Hepatocyte (in vitro differentiated cells): ENCODE results near the gene CPD. TPM values are rescaled to one million over a fixed set of nuclear protein-coding genes. Genes with fewer than 3 reads are reported as not detected.
"Not testable (repeated sequence)": the region's sequence is repeated elsewhere in the genome, so short reads cannot be mapped to it uniquely, and the experiment has no call there.

Experiments used
- DNase-seq: peaks from one replicate; pipeline ENCODE4 v3.0.0-alpha.2; 2016; ENCODE audit warnings: low spot score
- H2AFZ ChIP-seq: fragments of 200-600 bp; sonication (generic); 2 replicates; pipeline ENCODE4 v1.6.0; 2016; ENCODE audit warnings: antibody characterized with exemption, mild to moderate bottlenecking
- H3K27ac ChIP-seq: fragments of 200-600 bp; sonication (generic); 2 replicates; pipeline ENCODE4 v1.5.1; 2016; ENCODE audit warnings: mild to moderate bottlenecking
- H3K27me3 ChIP-seq: fragments of 200-600 bp; sonication (generic); 2 replicates; pipeline ENCODE4 v1.6.1; 2016
- H3K36me3 ChIP-seq: fragments of 200-600 bp; sonication (generic); replicated peaks from 2 replicates; pipeline ENCODE4 v1.5.1; 2016; ENCODE audit warnings: low read depth; ENCODE audit not compliant: insufficient read depth
- H3K4me1 ChIP-seq: fragments of 200-600 bp; sonication (generic); 2 replicates; pipeline ENCODE4 v1.5.1; 2016; ENCODE audit warnings: mild to moderate bottlenecking, moderate library complexity; ENCODE audit not compliant: insufficient read depth
- H3K4me2 ChIP-seq: fragments of 200-600 bp; sonication (generic); 2 replicates; pipeline ENCODE4 v1.6.0; 2016
- H3K4me3 ChIP-seq: fragments of 200-600 bp; sonication (generic); 2 replicates; pipeline ENCODE4 v1.5.1; 2016; ENCODE audit warnings: mild to moderate bottlenecking
- H3K79me2 ChIP-seq: fragments of 200-600 bp; sonication (generic); 2 replicates; pipeline ENCODE4 v1.6.0; 2017; ENCODE audit warnings: mild to moderate bottlenecking
- H3K9me2 ChIP-seq: fragments of 200-600 bp; sonication (generic); replicated peaks from 2 replicates; pipeline ENCODE4 v1.6.0; 2017; ENCODE audit warnings: mild to moderate bottlenecking; ENCODE audit not compliant: insufficient read depth
- H3K9me3 ChIP-seq: fragments of 200-600 bp; sonication (generic); 2 replicates; pipeline ENCODE4 v1.5.1; 2016; ENCODE audit warnings: low read depth, mild to moderate bottlenecking
- H4K20me1 ChIP-seq: fragments of 200-600 bp; sonication (generic); 2 replicates; pipeline ENCODE4 v1.6.0; 2016; ENCODE audit warnings: mild to moderate bottlenecking; ENCODE audit not compliant: insufficient read depth, poor library complexity, severe bottlenecking
- EZH2 ChIP-seq: fragments of 200-600 bp; sonication (generic); IDR thresholded peaks from 2 replicates; pipeline ENCODE4 v1.6.1; 2016; ENCODE audit warnings: antibody characterized with exemption, mild to moderate bottlenecking, borderline replicate concordance
- EZH2phosphoT487 ChIP-seq: fragments of 200-600 bp; sonication (generic); IDR thresholded peaks from one replicate; pipeline ENCODE4 v1.6.1; 2018; ENCODE audit warnings: antibody characterized with exemption, mild to moderate bottlenecking, low read depth, moderate library complexity; ENCODE audit not compliant: unreplicated experiment, severe bottlenecking
- WGBS: methylation state at CpG from one replicate; pipeline ENCODE4 v1.1.6; 2016; ENCODE audit warnings: low lambda C conversion rate; ENCODE audit errors: missing lambda C conversion rate; 5-methylcytosine and 5-hydroxymethylcytosine counted together
- polyA plus RNA-seq: library from polyadenylated mRNA; unstranded; fragments of >200 nt; fragmentation: Nextera tagmentation; extraction: Ambion mirVana; gene quantifications from 2 replicates; pipeline ENCODE4 v1.2.1, GENCODE V29; 2016
- total RNA-seq: library from RNA; depleted of rRNA; stranded (reverse); fragments of >200 nt; gene quantifications from 2 replicates; pipeline ENCODE4 v1.2.3, GENCODE V29; 2014
- TF ChIP-seq, protein P1 (sequence below): fragments of 200-600 bp; sonication (generic); IDR thresholded peaks from 2 replicates; pipeline ENCODE4 v1.5.1; 2016; ENCODE audit warnings: antibody characterized with exemption, mild to moderate bottlenecking; ENCODE audit not compliant: poor library complexity

CPD gene
- total and polyA plus RNA-seq, 2 experiments from 2014 or later, result 20.7 to 80.6 TPM

DNA sequence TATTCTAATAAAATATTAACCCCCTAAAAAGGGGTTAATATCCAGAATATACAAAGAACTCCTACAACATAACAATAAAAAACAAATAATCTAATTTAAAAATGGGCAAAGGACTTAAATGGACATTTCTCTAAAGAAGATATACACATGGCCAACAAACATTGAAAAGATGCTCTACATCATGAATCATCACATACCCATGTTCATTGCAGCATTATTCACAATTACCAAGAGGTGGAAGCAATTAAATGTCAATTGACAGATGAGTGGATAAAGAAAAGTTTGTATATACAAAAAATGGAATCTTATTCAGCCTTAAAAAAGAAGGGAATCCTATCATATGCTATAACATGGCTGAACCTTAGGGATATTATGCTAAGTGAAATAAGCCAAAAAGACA, 36.8 kb downstream of the CPD start:
- no peaks in the 10 kb centered on the region for H3K36me3 ChIP-seq
- H3K9me3 ChIP-seq, result no peaks in the 10 kb centered on the region
- DNase-seq, result no peak
- no peaks in the 10 kb centered on the region for H3K9me2 ChIP-seq
- no peaks in the 10 kb centered on the region for H3K4me1 ChIP-seq
- H3K79me2 ChIP-seq, result peaks cover 24% of the 10 kb centered on the region
- H3K27ac ChIP-seq, result no peak overlapping the region
- no peaks in the 10 kb centered on the region for H3K27me3 ChIP-seq
- H2AFZ ChIP-seq, result no peak overlapping the region
- H4K20me1 ChIP-seq, result no peaks in the 10 kb centered on the region
- H3K4me2 ChIP-seq, result no peak overlapping the region
- no peak overlapping the region for H3K4me3 ChIP-seq
- no peak for TF ChIP-seq EZH2
- TF ChIP-seq, protein P1, sequence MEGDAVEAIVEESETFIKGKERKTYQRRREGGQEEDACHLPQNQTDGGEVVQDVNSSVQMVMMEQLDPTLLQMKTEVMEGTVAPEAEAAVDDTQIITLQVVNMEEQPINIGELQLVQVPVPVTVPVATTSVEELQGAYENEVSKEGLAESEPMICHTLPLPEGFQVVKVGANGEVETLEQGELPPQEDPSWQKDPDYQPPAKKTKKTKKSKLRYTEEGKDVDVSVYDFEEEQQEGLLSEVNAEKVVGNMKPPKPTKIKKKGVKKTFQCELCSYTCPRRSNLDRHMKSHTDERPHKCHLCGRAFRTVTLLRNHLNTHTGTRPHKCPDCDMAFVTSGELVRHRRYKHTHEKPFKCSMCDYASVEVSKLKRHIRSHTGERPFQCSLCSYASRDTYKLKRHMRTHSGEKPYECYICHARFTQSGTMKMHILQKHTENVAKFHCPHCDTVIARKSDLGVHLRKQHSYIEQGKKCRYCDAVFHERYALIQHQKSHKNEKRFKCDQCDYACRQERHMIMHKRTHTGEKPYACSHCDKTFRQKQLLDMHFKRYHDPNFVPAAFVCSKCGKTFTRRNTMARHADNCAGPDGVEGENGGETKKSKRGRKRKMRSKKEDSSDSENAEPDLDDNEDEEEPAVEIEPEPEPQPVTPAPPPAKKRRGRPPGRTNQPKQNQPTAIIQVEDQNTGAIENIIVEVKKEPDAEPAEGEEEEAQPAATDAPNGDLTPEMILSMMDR, result no peak
- TF ChIP-seq EZH2phosphoT487, result no peak

DNA sequence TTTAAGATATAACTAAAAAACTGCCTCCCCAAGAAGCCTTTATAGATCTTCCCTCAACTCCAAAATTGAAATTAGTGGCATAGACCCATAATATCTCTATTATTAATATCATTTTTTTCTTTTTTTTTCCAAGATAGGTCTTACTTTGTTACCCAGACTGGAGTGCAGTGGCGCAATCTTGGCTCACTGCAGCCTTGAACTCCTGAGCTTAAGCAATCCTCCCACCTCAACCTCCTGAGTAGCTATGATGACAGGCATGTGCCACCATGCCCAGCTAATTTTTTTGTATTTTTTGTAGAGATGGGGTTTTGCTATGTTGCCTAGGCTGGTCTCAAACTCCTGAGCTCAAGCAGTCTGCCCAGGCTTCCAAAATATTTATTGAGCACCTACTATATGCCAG, 39.3 kb downstream of the CPD start:
- 100% methylated on average over 1 of the region's 1 CpG for WGBS
- H4K20me1 ChIP-seq, H3K4me3 ChIP-seq, H3K9me2 ChIP-seq, H3K4me1 ChIP-seq, H3K27me3 ChIP-seq, H2AFZ ChIP-seq, H3K79me2 ChIP-seq, H3K27ac ChIP-seq, H3K4me2 ChIP-seq, DNase-seq, H3K9me3 ChIP-seq, H3K36me3 ChIP-seq: not testable (repeated sequence)

DNA sequence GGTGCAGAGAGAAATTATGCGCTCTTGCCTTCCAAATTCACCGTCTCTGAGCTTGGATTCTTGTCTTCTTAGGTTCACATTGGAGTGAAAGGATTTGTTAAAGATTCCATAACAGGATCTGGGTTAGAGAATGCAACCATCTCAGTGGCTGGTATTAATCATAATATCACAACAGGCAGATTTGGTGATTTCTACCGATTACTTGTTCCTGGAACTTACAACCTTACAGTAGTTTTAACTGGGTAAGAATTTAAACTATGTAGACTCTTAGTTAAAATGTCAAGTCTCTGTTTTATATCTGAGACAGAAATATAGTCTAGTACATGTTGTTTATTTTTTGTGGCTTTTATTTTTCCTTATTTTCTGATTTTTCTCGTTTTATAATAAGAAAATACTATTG, 42.9 kb downstream of the CPD start:
- no peak overlapping the region for H3K4me3 ChIP-seq
- no peaks in the 10 kb centered on the region for H3K79me2 ChIP-seq

DNA sequence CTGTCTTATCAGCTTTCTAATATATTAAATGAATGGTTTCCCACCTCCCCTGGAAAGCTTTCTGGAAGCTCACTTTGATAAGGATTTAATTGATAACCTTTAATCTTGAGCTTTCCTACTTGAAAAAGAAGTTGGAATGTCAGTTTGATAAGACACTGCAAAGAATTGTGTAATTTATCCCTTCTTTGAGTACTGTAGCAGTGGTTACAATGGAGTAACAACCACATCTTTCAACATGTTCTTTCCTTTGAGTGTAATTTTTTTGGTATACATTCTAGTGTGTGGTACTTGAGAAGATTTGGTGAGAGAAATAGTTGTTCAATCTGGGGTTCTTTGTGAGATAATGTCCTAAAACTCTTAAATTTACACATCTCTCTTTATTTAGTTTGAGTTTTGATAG, 43.4 kb downstream of the CPD start:
- Histone ChIP-seq H3K36me3 (no peaks in the 10 kb centered on the region), H2AFZ (no peak overlapping the region)

More for the DNA sequence above, 42.9 kb downstream of the CPD start:
- Histone ChIP-seq H3K27ac (no peak overlapping the region), H3K4me1 (no peaks in the 10 kb centered on the region), H3K4me2 (no peak overlapping the region), H3K9me2 (no peaks in the 10 kb centered on the region), H4K20me1 (no peaks in the 10 kb centered on the region), H3K36me3 (no peaks in the 10 kb centered on the region), H3K9me3 (no peaks in the 10 kb centered on the region), H3K27me3 (no peaks in the 10 kb centered on the region), H2AFZ (no peak overlapping the region)
- WGBS, result 74% methylated on average over 4 of the region's 4 CpGs
- TF ChIP-seq, protein P1, result no peak
- no peak for TF ChIP-seq EZH2phosphoT487
- TF ChIP-seq EZH2, result no peak
- DNase-seq, result no peak

More for the DNA sequence above, 43.4 kb downstream of the CPD start:
- no peak overlapping the region for H3K4me2 ChIP-seq
- H3K79me2 ChIP-seq, result no peaks in the 10 kb centered on the region
- no peak for DNase-seq
- H3K27ac ChIP-seq, result no peak overlapping the region
- TF ChIP-seq, protein P1, result no peak
- TF ChIP-seq EZH2phosphoT487, result no peak
- no peak for TF ChIP-seq EZH2
- no peak overlapping the region for H3K4me3 ChIP-seq
- H3K4me1 ChIP-seq, result no peaks in the 10 kb centered on the region
- H3K27me3 ChIP-seq, result no peaks in the 10 kb centered on the region
- H4K20me1 ChIP-seq, result no peaks in the 10 kb centered on the region
- no peaks in the 10 kb centered on the region for H3K9me2 ChIP-seq
- H3K9me3 ChIP-seq, result no peaks in the 10 kb centered on the region
